Smooth muscle cell (in vitro differentiated cells): ENCODE results near the gene SERPINB12. TPM values are rescaled to one million over a fixed set of nuclear protein-coding genes. Genes with fewer than 3 reads are reported as not detected.

ENCODE experiments used
- DNase-seq: peaks from one replicate; lab custom pipeline; 2025; ENCODE audit not compliant: unreplicated experiment; lab: John Stamatoyannopoulos, UW
- H2AFZ ChIP-seq: fragments of 200-600 bp; sonication (generic); 2 replicates; pipeline ENCODE4 v1.6.0; 2016; ENCODE audit warnings: antibody characterized with exemption, low read depth, mild to moderate bottlenecking
- H3F3A ChIP-seq: fragments of 200-600 bp; sonication (generic); 2 replicates; pipeline ENCODE4 v1.6.0; 2017; ENCODE audit warnings: antibody characterized with exemption, low read depth
- H3K27ac ChIP-seq: fragments of 200-600 bp; sonication (generic); 2 replicates; pipeline ENCODE4 v1.5.1; 2016; ENCODE audit warnings: low read depth, mild to moderate bottlenecking
- H3K27me3 ChIP-seq: fragments of 200-600 bp; sonication (generic); 2 replicates; pipeline ENCODE4 v1.6.1; 2016; ENCODE audit warnings: low read depth, mild to moderate bottlenecking
- H3K36me3 ChIP-seq: fragments of 200-600 bp; sonication (generic); 2 replicates; pipeline ENCODE4 v1.5.1; 2016; ENCODE audit warnings: low read depth
- H3K4me1 ChIP-seq: fragments of 200-600 bp; sonication (generic); 2 replicates; pipeline ENCODE4 v1.5.1; 2016; ENCODE audit warnings: low read depth
- H3K4me2 ChIP-seq: fragments of 200-600 bp; sonication (generic); 2 replicates; pipeline ENCODE4 v1.6.0; 2016; ENCODE audit warnings: mild to moderate bottlenecking
- H3K4me3 ChIP-seq: fragments of 200-600 bp; sonication (generic); 2 replicates; pipeline ENCODE4 v1.5.1; 2016; ENCODE audit warnings: mild to moderate bottlenecking
- H3K79me2 ChIP-seq: fragments of 200-600 bp; sonication (generic); 2 replicates; pipeline ENCODE4 v1.6.0; 2016; ENCODE audit warnings: low read depth, mild to moderate bottlenecking
- H3K9ac ChIP-seq: fragments of 200-600 bp; sonication (generic); 2 replicates; pipeline ENCODE4 v1.6.0; 2016; ENCODE audit warnings: low read depth
- H3K9me3 ChIP-seq: fragments of 200-600 bp; sonication (generic); replicated peaks from 2 replicates; pipeline ENCODE4 v1.5.1; 2016; ENCODE audit warnings: low read depth
- H4K20me1 ChIP-seq: fragments of 200-600 bp; sonication (generic); 2 replicates; pipeline ENCODE4 v1.6.0; 2016; ENCODE audit warnings: low read depth
- WGBS: methylation state at CpG from one replicate; pipeline ENCODE4 v1.1.7; 2016; ENCODE audit warnings: low lambda C conversion rate; 5-methylcytosine and 5-hydroxymethylcytosine counted together
- polyA plus RNA-seq: library from polyadenylated mRNA; unstranded; fragments of >200 nt; fragmentation: Nextera tagmentation; extraction: Ambion mirVana; gene quantifications from 2 replicates; pipeline ENCODE4 v1.2.1, GENCODE V29; 2016
- total RNA-seq: library from RNA; depleted of rRNA; stranded (reverse); fragments of >200 nt; gene quantifications from 2 replicates; pipeline ENCODE4 v1.2.3, GENCODE V29; 2014
- TF ChIP-seq, protein P1 (sequence below): fragments of 200-600 bp; sonication (generic); IDR thresholded peaks from 2 replicates; pipeline ENCODE4 v1.5.1; 2017; ENCODE audit warnings: borderline replicate concordance, mild to moderate bottlenecking, antibody characterized with exemption; ENCODE audit not compliant: insufficient read depth, poor library complexity, severe bottlenecking

Gene SERPINB12
- total and polyA plus RNA-seq, 2 experiments from 2014 or later: 1.3 to 16.4 TPM

DNA sequence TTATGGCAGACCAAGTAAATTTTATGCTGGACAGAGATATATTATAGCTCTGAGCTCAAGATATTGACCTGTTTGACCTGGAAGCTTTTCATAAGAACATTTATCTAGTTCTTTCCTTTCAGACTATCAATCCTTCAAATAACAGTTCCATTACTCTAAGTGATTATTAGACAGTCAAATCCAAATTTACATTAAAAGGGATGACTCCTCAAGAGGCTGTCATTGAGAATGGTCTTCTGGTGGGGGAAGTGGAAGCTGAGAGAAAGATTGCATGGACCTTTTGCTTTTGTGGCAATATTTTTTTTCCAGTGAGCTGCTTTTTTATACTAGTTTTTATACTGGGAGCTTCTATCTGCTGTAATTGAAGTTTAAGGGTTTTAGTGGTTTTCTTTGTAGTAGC lies 14.9 kb upstream of the SERPINB12 start:
- Histone ChIP-seq H3K36me3 (no peaks in the 10 kb centered on the region), H3K27ac (no peak overlapping the region), H4K20me1 (no peaks in the 10 kb centered on the region), H3K27me3 (peaks cover 3% of the 10 kb centered on the region), H3K9me3 (no peaks in the 10 kb centered on the region), H3K9ac (no peak overlapping the region), H3K4me1 (no peaks in the 10 kb centered on the region), H2AFZ (no peak overlapping the region), H3K79me2 (no peaks in the 10 kb centered on the region), H3K4me3 (no peak overlapping the region), H3F3A (no peaks in the 10 kb centered on the region), H3K4me2 (no peak overlapping the region)
- DNase-seq: no peak
- TF ChIP-seq, protein P1, sequence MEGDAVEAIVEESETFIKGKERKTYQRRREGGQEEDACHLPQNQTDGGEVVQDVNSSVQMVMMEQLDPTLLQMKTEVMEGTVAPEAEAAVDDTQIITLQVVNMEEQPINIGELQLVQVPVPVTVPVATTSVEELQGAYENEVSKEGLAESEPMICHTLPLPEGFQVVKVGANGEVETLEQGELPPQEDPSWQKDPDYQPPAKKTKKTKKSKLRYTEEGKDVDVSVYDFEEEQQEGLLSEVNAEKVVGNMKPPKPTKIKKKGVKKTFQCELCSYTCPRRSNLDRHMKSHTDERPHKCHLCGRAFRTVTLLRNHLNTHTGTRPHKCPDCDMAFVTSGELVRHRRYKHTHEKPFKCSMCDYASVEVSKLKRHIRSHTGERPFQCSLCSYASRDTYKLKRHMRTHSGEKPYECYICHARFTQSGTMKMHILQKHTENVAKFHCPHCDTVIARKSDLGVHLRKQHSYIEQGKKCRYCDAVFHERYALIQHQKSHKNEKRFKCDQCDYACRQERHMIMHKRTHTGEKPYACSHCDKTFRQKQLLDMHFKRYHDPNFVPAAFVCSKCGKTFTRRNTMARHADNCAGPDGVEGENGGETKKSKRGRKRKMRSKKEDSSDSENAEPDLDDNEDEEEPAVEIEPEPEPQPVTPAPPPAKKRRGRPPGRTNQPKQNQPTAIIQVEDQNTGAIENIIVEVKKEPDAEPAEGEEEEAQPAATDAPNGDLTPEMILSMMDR: no peak

DNA sequence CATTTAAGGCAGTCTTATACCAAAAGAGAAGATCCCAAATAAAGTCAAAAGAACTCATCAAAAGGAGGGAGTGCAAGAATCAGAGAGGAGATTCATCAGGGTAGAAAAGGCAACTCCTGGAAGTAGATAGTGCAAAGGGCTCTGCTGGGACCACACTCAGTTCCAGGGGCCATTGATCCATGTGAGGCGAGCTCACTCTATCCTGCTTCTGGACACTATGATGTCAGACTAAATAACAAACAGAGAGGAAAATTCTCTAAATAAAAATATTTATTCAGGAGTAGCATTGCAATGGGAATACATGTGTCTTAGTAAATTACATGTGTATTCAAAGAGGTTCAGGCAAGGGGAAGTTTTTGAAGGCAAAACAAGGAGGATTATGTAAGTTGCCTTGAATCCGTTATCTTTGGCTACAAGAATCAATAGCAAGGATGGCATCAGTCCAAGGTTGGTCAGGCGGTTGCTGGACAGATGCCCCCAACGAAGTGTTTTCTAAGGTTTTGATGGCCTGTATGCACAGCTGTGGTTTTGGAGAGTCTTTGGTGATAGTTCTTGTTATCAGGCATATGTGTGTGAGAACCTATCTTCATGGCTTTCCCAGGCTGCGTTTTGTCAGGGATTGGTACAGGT lies 13.2 kb upstream of the SERPINB12 start:
- DNase-seq: no peak
- H3K9me3 ChIP-seq: no peaks in the 10 kb centered on the region
- no peaks in the 10 kb centered on the region for H4K20me1 ChIP-seq
- no peaks in the 10 kb centered on the region for H3K4me1 ChIP-seq
- H3F3A ChIP-seq: no peaks in the 10 kb centered on the region
- H3K4me2 ChIP-seq: no peak overlapping the region
- TF ChIP-seq, protein P1: no peak
- 91% methylated on average over 5 of the region's 5 CpGs for WGBS
- no peaks in the 10 kb centered on the region for H3K79me2 ChIP-seq
- no peak overlapping the region for H3K4me3 ChIP-seq
- no peak overlapping the region for H2AFZ ChIP-seq
- no peak overlapping the region for H3K9ac ChIP-seq
- H3K27me3 ChIP-seq: no peaks in the 10 kb centered on the region
- no peak overlapping the region for H3K27ac ChIP-seq
- no peaks in the 10 kb centered on the region for H3K36me3 ChIP-seq

DNA sequence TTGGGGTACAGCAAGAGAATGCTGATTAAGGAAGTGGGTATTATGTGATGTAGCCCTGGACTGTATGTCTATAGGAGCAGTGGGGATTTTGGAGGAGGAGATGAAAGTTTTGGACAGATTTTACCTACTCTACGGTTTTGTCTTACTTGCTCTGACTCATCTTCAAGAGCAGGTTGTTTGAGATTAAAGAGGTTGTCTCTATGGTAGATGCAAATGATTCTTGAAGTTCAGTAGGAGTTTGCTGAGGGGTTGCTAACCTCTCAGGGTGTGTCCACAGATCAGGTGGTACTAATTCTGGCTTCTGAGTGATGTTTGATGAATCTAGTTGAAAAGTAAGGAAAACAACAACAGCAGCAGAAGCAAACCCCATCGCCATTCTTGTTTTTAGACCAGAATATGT lies 9.7 kb upstream of the SERPINB12 start:
- no peak overlapping the region for H3K4me2 ChIP-seq
- no peaks in the 10 kb centered on the region for H3K36me3 ChIP-seq
- no peak overlapping the region for H3K4me3 ChIP-seq
- H3K4me1 ChIP-seq: no peaks in the 10 kb centered on the region
- H3K9ac ChIP-seq: no peak overlapping the region
- WGBS: 90% methylated on average over 2 of the region's 2 CpGs
- no peaks in the 10 kb centered on the region for H3K9me3 ChIP-seq
- H3K27me3 ChIP-seq: no peaks in the 10 kb centered on the region
- DNase-seq: no peak
- TF ChIP-seq, protein P1: no peak
- H3K27ac ChIP-seq: no peak overlapping the region
- H3F3A ChIP-seq: no peaks in the 10 kb centered on the region
- no peaks in the 10 kb centered on the region for H3K79me2 ChIP-seq
- no peak overlapping the region for H2AFZ ChIP-seq
- no peaks in the 10 kb centered on the region for H4K20me1 ChIP-seq

DNA sequence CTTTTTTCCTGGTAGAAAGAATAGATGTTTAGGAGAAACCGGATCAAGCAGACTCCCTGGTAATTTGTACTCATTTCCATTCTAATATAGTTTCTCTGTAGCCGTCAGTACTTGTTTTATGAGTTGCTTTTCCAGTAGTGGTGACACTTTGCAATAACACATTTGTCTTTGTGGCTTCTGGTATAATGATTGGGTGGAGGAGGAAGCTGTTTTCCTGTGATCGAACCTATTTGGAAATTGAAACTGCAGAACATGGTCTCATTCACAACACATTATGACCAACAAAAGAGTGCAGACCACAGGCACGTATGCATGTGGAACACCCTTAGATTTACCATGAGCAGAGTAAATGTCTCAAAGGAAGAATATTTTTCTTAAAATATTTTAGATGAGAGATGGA lies 7.6 kb upstream of the SERPINB12 start:
- H4K20me1 ChIP-seq: no peaks in the 10 kb centered on the region
- H3K9ac ChIP-seq: no peak overlapping the region
- H3F3A ChIP-seq: no peaks in the 10 kb centered on the region
- no peak overlapping the region for H3K4me2 ChIP-seq
- DNase-seq: no peak
- H3K27me3 ChIP-seq: no peaks in the 10 kb centered on the region
- no peaks in the 10 kb centered on the region for H3K4me1 ChIP-seq
- peak overlapping the region; percentile 11 for H3K27ac ChIP-seq
- no peaks in the 10 kb centered on the region for H3K9me3 ChIP-seq
- no peak overlapping the region for H3K4me3 ChIP-seq
- H3K36me3 ChIP-seq: no peaks in the 10 kb centered on the region
- 72% methylated on average over 4 of the region's 4 CpGs for WGBS
- H2AFZ ChIP-seq: no peak overlapping the region
- TF ChIP-seq, protein P1: no peak
- H3K79me2 ChIP-seq: no peaks in the 10 kb centered on the region
